PFSK-1 (cell line): ENCODE measurements around the gene TFE3.

ENCODE experiments used
- FOXP2 ChIP-seq: optimal IDR thresholded peaks from 2 replicates; pipeline ENCODE3; 2011; ENCODE audit warnings: borderline replicate concordance, control low read depth, inconsistent platforms; ENCODE audit not compliant: insufficient read depth; ENCODE audit errors: extremely low read length, extremely low read depth
- POLR2AphosphoS5 ChIP-seq: IDR thresholded peaks from 2 replicates; pipeline ENCODE4 v1.6.1; 2012; ENCODE audit warnings: low read depth, mild to moderate bottlenecking, control low read depth, low read length, moderate library complexity
- SIN3A ChIP-seq: IDR thresholded peaks from 2 replicates; pipeline ENCODE4 v1.6.1; 2012; ENCODE audit warnings: mild to moderate bottlenecking, low read length, moderate library complexity, borderline replicate concordance; ENCODE audit not compliant: insufficient read depth
- TAF1 ChIP-seq: IDR thresholded peaks from 2 replicates; pipeline ENCODE4 v1.6.1; 2012; ENCODE audit warnings: low read length, control low read depth, borderline replicate concordance; ENCODE audit not compliant: insufficient read depth
- TF ChIP-seq, protein P1 (sequence below), 2 experiments: IDR thresholded peaks; 2 replicates each; pipeline versions ENCODE4 v1.6.1 to v1.8.0; 2011 to 2012; ENCODE audit warnings: low read depth in 2 of 2, low read length in 2 of 2, control low read depth in 1 of 2, inconsistent platforms in 1 of 2, mild to moderate bottlenecking in 1 of 2, moderate library complexity in 1 of 2; ENCODE audit not compliant: insufficient read depth in 1 of 2

The TFE3 gene

DNA sequence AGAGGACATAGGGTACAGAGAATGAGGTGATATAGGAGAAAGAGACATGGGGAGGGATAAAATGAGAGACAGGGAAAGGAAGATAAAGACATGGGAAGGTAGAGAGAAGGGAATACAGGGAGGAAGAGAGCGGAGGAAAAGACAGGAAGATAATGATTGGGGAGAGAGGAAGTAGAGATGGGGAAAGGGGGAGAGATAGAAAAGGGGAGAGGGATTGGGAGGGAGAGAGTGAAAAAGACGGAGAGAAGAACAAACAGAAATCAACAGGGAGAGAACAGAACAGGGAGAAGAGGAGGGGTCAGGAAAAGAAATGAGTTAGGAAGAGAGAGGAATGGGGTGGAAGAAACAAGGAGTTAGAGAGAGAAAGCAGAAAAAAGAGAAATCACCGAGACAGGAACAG, 45.7 kb downstream of the TFE3 start:
- TF ChIP-seq TAF1 (no peak), SIN3A (no peak), POLR2AphosphoS5 (no peak), FOXP2 (no peak)
- TF ChIP-seq, protein P1, sequence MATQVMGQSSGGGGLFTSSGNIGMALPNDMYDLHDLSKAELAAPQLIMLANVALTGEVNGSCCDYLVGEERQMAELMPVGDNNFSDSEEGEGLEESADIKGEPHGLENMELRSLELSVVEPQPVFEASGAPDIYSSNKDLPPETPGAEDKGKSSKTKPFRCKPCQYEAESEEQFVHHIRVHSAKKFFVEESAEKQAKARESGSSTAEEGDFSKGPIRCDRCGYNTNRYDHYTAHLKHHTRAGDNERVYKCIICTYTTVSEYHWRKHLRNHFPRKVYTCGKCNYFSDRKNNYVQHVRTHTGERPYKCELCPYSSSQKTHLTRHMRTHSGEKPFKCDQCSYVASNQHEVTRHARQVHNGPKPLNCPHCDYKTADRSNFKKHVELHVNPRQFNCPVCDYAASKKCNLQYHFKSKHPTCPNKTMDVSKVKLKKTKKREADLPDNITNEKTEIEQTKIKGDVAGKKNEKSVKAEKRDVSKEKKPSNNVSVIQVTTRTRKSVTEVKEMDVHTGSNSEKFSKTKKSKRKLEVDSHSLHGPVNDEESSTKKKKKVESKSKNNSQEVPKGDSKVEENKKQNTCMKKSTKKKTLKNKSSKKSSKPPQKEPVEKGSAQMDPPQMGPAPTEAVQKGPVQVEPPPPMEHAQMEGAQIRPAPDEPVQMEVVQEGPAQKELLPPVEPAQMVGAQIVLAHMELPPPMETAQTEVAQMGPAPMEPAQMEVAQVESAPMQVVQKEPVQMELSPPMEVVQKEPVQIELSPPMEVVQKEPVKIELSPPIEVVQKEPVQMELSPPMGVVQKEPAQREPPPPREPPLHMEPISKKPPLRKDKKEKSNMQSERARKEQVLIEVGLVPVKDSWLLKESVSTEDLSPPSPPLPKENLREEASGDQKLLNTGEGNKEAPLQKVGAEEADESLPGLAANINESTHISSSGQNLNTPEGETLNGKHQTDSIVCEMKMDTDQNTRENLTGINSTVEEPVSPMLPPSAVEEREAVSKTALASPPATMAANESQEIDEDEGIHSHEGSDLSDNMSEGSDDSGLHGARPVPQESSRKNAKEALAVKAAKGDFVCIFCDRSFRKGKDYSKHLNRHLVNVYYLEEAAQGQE (IDR thresholded peaks at IDR 0.05; ENCODE audit: insufficient read depth in 1 of 2, low read depth in 2 of 2, low read length in 2 of 2): no peak

DNA sequence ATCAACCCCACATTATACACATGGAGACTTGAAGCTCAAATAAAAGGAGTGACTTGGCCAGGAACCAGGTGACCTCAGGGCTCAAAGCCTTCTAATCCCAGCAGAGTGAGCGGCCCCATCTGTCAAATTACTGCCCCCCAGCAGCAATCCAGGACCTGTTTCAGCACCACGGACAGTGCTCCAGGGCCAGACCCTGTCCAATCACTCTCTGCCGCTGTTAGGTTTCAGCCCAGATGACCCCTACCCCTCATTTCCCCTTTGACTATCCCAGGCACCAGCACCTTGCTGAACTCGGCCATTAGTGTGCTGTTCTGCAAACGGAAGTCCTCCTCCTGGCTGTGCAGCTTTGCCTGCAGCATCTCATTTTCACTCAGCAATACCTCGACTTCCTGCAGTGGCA, 46.2 kb downstream of the TFE3 start:
- TF ChIP-seq FOXP2: no peak
- TF ChIP-seq, protein P1 (IDR thresholded peaks at IDR 0.05; ENCODE audit: insufficient read depth in 1 of 2, low read depth in 2 of 2, low read length in 2 of 2): peak; percentile 91 to 96

GRCh38 chrX:48992341-48992740, 50.8 kb downstream of the TFE3 start:
- TF ChIP-seq, protein P1 (IDR thresholded peaks at IDR 0.05; ENCODE audit: insufficient read depth in 1 of 2, low read depth in 2 of 2, low read length in 2 of 2): no peak
- TF ChIP-seq SIN3A (no peak), TAF1 (no peak), POLR2AphosphoS5 (no peak), FOXP2 (no peak)

GRCh38 chrX:48989483-48989882, 53.7 kb downstream of the TFE3 start:
- no peak for TF ChIP-seq POLR2AphosphoS5
- no peak for TF ChIP-seq FOXP2
- TF ChIP-seq, protein P1 (IDR thresholded peaks at IDR 0.05; ENCODE audit: insufficient read depth in 1 of 2, low read depth in 2 of 2, low read length in 2 of 2): no peak
- TF ChIP-seq TAF1: no peak
- TF ChIP-seq SIN3A: no peak

DNA sequence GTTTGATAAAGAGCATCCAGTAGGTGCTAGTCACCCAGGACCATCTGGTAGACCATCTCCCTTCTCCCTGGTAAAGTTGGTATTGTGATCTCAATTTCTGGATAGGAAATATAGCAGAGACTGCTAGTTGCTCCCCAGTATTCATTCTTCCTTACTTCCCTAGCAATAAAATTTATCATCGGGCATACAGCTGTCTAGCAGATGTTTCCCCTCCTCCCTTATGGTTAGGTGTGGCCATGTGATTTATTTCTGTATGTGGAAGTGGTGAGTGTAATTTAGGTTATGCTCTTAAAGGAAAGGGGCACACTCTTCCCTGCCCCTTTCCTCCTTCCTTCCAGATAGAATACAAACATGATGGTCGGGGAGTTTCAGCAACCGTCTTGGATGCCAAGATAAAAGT, 59.3 kb downstream of the TFE3 start:
- TF ChIP-seq FOXP2 (no peak), POLR2AphosphoS5 (no peak), TAF1 (no peak), SIN3A (no peak)
- TF ChIP-seq, protein P1 (IDR thresholded peaks at IDR 0.05; ENCODE audit: insufficient read depth in 1 of 2, low read depth in 2 of 2, low read length in 2 of 2): no peak
